SHP77 treated with DMSO at 0.1 percent for 48 hours (cell line): Measurements from ENCODE around the gene DSPP.
"Not testable (repeated sequence)": the region's sequence is repeated elsewhere in the genome, so short reads cannot be mapped to it uniquely, and the experiment has no call there.

Experiments used
- DNase-seq: peaks from one replicate; lab custom pipeline; 2025; lab: John Stamatoyannopoulos, UW

Gene DSPP

DNA sequence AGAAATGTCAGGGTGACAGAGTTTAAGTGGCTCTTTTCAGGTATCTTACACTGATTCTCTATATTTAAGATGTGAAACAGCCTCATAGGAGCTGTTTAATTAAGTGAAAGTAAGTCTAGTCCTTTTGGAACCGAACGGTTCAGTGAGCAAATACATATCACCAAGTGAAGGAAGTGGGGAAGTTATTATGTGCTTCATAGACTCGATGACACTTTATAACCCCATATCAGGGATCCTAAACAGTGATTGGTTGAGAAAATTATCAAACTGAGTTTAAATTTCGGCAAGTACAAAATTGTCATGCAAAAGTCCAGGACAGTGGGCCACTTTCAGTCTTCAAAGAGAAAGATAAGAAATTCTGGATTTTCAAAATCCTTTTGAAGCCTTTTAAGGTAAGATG, at the start of gene DSPP:
TSS of gene DSPP (plus strand) at position 301 of the 400 bp plus-strand sequence. CDS start 2,380 bp downstream, outside the sequence.
- no peak for DNase-seq

DNA sequence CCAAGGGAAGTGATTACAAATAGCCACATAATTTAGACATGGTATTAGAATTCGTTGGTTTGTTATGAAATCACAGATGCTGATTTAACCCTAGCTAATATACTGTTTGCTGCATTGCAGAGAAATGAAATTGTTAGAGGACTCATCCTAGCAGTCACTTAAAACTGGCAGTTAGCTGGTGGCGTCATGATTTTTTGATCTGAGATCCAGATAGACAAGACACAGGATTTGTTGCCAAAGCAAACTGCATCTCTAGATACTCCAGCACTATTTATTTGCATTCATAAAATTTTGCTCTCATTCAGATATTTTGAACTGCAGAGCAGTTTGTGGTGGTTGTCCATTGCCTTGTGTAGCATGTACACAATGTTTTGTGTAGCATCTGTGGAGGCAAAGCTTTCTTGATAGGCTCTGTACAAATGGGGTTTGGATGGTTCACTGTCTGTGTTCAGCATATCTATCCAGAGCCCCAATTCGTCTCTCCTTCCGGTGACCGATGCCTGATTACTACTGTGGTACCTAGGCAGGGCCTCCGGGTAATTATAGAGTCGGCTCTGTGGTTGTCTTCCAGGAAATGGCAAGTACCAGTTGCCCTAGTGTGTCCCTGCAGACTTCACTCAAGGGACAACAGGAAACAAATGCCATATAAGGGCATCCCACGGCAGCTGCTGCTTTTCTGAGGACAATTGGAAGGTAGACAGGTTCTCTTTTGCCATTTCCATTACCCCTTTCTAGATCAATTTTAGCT, 49.1 kb upstream of the DSPP start:
- DNase-seq = peak; percentile 94

DNA sequence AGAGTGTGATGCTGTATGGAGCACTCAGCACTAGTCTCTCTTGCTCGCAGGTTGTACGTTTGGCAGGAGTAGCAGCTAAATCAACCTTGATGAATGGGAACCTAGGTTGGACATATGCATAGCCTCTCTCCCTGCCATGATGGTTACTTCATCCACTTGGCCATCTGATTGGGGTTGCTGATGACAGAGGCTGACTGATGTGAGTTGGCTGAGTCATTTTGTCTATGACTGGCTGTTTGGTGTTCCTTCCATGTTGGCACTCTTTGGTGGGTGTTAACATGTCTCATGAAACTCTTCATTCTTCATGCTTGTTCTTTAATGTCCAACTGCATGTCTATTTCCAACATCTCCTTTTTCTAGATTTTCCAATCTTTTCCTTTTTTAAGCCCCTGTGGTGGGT, 47.5 kb upstream of the DSPP start:
- DNase-seq = no peak

DNA sequence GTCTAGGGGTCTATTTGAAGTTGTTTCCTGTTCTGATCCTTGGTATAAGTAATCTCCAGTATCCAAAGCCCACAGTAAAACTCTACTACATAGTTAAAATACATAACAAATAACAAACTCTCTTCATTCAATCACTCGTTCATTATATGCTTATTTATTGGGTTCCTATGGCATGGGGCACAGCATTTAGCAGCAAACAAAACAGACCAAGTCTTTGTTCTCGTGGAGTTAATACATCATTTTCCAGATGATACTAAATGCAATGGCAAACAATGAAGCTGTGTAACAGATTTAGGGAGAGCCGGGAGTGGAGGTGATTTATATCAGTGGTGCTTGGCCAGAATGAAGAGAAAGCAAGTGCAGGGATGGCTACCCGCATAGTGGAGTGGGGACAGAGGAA, 42.6 kb upstream of the DSPP start:
- DNase-seq = no peak

DNA sequence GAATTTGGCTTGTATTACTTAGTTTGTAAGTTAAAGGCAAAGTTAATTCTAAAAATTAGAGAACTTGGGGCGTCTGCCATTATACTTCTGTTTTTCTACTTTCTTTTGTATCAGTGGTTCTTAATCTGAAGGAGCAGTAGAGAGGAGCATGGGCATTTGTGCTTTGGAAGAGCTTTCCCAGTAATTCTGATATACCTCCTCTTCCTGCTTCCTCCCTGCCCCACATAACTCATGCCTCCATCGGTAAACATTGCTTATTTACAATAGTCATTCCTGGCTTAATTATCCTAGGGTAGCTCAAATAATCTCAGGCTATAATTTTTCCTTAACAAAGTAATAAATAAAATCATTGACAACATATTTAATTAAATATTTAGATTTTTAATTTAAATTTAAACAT, 42.1 kb upstream of the DSPP start:
- DNase-seq = peak; percentile 58

DNA sequence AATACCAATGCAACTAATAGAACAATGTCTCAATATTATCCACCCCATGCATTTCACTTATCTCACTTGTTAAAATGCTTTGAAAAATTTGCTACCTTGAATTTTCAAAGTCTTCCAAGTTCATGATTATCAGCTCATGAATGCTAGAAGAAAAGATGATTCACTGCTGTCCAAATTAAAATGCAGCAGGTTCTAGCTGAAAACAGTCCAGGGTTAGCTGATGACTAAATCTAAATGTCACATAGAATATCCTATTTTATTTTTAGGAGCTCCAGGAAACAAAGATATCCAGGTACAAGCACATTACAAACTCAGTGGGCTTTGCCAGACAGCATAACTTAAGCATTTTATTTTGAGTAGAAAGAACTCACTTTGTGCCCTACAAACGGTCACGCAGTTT, 41.1 kb upstream of the DSPP start:
- DNase-seq = no peak

DNA sequence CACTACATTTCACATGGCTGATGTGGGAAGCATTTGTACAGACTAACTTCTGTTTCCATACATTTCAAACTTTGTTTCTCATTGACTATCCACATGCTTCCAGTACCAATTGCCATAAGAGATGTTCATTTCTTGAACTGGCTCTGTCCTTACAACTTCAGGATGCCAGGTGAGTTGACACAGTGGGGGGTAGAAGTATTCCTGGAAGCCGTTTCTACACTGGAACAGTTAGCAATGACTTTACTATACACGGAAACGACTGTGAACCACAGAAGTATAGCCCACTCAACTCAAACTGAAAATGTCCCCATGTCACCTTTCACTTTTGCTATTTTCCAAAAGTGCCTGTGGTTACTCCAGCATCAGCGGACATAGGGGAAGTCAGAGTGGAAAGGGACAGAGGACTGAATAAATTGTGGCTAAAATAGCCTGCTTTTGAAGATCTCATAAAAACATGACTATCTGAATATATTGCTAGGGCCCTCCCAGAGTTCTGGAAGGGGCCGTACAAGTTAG, 38.0 kb upstream of the DSPP start:
- no peak for DNase-seq

DNA sequence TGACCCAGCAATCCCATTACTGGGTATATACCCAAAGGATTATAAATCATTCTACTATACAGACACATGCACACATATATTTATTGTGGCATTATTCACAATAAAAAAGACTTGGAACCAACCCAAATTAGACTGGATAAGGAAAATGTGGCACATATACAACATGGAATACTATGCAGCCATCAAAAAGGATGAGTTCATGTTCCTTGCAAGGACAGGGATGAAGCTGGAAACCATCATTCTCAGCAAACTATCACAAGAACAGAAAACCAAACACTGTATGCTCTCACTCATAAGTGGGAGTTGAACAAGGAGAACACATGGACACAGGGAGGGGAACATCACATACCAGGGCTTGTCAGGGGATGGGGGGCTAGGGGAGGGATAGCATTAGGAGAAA, 34.0 kb upstream of the DSPP start:
- not testable (repeated sequence) for DNase-seq

DNA sequence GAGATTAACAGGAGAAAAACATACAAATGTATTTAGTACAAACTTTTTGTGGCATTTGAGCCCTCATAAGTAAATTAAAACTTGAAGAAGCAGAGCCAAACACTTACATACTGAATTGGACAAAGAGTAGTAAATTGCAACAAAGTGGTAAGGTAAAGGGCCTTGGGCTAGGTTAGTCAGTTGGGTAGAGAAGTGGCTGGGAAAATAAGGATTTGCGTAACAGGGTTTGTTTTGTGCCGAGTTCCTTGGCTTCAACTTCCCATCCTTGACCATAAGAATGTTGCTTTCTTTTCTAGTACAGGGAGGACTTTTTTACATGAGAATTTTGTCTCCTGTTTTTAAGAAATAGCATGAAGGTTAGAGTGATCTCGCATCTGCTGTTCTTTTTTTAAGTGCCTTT, 33.3 kb upstream of the DSPP start:
- no peak for DNase-seq

DNA sequence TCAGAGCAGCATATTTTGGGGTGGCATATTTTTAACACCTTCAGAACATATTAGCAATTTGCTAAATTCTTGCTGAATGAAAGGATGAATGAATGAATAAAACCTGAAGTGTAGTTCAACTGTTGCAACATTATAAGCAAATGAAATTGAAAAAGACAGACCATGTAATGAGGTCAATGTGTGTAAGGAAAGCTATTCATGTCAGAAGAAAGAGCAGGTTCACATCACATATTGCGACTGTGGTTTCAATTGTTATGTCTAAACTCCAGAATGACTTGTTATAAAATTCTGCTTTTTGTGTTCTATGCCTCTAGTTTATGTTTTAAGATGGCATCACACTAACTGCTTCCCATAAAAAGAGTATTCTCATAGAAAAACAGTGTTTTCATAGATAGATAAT, 32.9 kb upstream of the DSPP start:
- DNase-seq = no peak

DNA sequence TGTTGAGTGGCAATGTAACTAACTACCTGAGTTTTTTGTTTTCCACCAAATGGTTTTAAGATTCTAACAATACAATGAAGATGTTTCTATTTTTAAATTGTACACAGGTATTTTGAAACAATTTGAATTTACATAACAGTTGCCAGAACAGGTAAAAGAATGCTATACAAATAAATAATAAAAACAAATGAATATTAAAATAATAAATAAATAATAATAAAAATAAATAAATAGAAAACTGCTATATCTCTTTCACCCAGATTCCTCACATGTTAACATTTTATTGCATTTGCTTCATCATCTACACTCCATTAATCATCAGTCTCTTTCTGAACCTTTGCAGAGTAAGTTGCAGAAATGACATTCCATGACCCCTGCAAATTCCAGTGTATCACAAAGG, 32.3 kb upstream of the DSPP start:
- no peak for DNase-seq

DNA sequence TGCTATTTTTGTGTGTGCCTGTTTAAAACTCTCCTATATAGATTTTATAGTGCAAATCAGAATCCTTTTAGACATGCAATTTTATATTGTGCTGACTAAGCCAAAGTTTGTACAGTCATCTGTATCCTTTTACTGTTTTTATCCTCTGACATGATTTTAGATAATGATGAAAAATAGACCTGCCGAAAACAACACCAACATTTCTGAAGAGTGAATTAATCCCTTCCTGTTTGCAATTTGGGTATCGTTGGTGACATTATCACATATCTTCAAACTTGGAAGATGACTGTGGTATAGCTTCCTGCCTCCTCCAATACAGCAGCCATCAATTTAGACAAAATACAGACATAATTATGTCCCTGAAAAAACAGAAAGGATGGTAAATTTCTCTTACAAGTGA, 28.9 kb upstream of the DSPP start:
- DNase-seq = no peak

DNA sequence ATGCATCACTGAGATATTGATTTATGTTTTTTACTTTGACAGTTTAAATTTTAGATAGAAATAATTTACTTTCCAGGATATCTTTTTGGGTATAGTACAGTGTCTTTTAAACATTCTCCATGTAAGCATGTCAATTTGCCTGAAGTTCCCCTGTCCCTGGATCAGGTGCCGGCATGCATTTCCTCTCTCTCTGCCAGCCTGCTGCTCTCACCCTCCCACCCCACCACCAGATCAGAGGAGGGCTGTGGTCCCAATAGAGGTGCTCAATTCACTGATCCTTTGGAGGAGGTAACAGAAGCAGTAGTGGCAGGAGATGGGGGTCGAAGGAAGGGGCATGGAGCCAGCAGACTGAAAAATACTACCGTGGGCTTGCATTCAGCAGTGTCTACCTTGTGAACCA, 28.3 kb upstream of the DSPP start:
- no peak for DNase-seq

DNA sequence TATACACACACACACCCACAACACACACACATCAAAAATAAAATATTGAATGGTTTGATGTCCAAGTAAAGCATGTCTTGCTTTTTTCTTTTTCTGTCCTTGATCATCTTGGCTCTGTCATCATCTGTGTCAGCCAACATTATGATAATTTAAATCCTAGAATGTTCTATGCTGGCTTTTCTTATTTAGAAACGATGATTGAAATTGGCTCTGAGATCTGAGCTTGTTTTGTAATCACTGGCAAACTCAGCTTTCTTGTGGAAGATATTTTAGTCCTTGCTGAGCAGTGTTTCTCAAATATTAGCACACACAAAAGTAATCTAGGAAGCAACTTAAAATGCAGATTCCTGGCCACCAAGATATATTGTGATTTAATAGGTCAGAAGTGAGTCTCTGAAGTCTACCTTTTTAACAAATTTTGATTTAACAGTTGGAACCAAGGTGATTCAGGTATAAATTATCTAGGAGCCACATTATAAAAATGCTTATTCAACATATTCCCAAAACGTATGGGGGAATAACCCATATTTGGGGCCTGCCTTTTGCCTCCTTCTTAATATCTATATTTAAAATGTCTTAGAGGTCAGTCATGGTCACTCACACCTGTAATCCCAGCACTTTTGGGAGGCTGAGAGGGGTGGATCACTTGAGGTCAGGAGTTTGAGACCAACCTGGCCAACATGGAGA, 24.0 kb upstream of the DSPP start:
- DNase-seq = no peak

DNA sequence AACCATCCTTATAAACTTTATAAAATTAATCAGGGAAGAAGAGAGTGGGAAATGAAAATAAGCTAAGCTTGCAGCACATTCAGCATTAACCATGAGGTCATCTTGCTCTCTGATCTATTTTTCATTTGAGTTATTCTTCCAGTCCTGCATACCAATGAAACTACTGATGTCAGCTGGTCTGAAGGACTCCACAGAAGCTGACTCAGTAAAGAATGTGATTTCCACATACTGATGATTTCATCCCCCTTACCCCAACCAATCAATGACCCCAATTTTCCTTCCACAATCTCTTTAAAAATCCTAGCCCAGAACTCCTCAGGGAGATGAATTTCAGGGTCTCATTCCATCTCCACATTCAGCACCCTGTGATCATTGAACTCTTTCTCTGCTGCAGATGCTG, 18.8 kb upstream of the DSPP start:
- DNase-seq = no peak

DNA sequence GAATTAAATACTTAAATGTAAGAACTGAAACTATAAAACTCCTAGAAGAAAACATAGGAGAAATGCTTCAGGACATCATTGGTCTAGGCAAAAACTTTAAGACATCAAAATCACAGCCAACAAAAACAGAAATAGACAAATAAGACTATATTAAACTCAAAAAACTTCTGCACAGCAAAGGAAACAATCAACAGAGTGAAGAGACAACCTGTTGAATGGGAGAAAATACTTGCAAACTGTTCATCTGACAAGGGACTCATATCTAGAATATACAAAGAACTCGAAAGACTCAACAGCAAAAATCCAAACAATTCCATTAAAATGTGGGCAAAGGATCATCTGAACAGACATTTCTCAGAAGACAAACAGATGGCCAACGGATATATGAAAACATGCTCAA, 16.2 kb upstream of the DSPP start:
- no peak for DNase-seq

DNA sequence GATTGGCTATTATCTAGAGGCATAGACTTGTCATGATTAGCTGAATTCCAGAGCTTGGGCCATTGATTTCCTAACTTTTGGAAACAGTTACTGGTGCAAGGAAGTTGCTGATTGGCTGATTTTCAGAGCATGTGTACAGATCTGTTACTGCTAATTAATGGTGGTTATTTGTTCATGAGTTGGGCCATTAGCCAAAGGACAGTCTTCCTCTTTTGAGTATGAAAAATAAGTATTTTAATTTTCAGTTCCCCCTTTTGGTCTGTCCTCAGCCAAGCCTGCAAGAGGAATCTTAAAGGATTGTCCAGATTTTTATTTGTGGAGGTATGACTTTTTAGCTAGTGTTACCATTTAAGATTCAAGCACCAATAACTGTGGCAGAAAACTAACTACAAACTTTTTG, 7.0 kb upstream of the DSPP start:
- no peak for DNase-seq

DNA sequence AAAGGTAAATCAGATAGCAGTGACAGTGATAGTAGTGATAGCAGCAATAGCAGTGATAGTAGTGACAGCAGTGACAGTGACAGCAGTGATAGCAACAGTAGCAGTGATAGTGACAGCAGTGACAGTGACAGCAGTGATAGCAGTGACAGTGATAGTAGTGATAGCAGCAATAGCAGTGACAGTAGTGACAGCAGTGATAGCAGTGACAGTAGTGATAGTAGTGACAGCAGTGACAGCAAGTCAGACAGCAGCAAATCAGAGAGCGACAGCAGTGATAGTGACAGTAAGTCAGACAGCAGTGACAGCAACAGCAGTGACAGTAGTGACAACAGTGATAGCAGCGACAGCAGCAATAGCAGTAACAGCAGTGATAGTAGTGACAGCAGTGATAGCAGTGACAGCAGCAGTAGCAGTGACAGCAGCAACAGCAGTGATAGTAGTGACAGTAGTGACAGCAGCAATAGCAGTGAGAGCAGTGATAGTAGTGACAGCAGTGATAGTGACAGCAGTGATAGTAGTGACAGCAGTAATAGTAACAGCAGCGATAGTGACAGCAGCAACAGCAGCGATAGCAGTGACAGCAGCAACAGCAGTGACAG, 6.1 kb downstream of the DSPP start:
- DNase-seq = no peak

DNA sequence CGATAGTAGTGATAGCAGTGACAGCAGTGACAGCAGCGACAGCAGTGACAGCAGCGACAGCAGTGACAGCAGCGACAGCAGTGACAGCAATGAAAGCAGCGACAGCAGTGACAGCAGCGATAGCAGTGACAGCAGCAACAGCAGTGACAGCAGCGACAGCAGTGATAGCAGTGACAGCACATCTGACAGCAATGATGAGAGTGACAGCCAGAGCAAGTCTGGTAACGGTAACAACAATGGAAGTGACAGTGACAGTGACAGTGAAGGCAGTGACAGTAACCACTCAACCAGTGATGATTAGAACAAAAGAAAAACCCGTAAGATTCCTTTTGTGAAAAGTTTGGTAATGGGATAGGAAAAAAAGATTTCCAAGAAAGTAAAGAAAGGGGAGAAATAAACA, 7.9 kb downstream of the DSPP start:
- DNase-seq = no peak

DNA sequence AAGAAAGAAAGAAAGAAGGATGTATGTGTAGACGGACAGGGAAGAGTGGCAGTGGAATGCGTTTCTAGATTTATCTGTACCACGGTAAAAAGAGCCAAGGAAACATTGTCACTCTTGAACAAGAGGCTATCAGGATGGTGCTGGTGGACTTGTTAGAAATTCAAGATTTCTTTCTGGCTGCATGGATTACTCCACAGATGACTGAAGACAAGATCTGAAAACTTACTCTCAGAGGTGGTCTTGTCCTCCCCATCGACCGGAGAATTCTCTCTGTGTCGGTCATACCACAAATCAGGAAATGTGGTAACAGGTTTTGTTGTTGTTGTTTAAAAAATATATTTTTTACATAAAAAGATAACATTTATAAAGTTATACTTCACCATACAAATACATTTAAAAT, 11.8 kb downstream of the DSPP start:
- no peak for DNase-seq

DNA sequence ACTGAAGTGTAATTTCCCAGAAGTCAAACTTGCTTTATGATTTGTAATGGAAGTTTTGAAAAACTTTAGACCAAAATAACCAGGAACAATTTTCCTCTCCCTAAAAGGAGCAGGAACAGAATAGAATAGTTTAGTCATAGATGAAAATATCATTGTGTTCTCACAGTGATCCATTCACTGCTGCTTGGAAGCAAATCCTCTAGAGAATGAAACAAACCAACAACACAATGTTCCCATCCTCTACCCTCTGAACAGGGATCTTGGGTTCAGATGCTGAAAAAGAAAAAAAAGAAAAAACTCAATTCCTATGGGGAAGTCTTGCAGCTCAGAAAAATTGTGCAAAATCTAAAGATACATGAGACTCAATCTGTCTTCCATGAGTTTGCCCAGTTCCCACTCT, 12.2 kb downstream of the DSPP start:
- no peak for DNase-seq

DNA sequence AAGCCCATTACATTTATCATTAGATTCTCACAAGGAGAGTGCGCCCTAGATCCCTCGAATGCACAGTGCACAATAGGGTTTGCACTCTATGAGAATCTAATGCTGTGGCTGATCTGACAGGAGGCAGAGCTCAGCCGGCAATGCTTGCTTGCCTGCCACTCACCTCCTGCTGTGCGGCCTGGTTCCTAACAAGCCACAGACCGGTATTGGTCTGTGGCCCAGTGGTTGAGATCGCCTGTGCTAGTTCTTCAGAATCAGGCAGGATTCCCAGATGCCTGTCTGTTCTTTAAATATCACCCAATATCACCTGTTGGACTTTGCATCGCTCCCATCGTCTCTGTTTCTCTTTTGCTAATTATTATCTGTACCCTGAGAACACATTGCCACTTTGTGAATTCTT, 14.0 kb downstream of the DSPP start:
- DNase-seq = no peak

DNA sequence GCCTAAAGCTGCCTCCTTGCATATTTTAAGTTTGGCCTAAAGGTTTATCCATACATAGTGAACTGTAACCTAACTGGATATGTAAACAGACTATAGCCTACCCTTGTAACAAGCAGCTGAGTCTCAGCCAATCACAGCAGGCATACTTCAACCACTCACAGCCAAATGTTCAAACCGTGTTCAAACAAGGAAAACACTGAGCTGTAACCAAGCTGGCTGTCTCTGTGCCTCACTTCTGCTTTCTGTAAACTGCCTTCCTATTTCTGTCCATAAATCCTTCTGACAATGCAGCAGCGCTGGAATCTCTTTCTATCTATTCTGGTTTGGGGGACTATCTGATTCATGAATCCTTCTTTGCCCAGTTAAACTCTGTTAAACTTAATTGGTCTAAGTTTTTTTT, 16.4 kb downstream of the DSPP start:
- DNase-seq = no peak
